Hepatocyte (in vitro differentiated cells): ENCODE results near the gene CELF4. TPM values are rescaled to one million over a fixed set of nuclear protein-coding genes. Genes with fewer than 3 reads are reported as not detected.

Experiments used
- DNase-seq: peaks from one replicate; pipeline ENCODE4 v3.0.0-alpha.2; 2016; ENCODE audit warnings: low spot score
- H2AFZ ChIP-seq: fragments of 200-600 bp; sonication (generic); 2 replicates; pipeline ENCODE4 v1.6.0; 2016; ENCODE audit warnings: antibody characterized with exemption, mild to moderate bottlenecking
- H3K27ac ChIP-seq: fragments of 200-600 bp; sonication (generic); 2 replicates; pipeline ENCODE4 v1.5.1; 2016; ENCODE audit warnings: mild to moderate bottlenecking
- H3K27me3 ChIP-seq: fragments of 200-600 bp; sonication (generic); 2 replicates; pipeline ENCODE4 v1.6.1; 2016
- H3K36me3 ChIP-seq: fragments of 200-600 bp; sonication (generic); replicated peaks from 2 replicates; pipeline ENCODE4 v1.5.1; 2016; ENCODE audit warnings: low read depth; ENCODE audit not compliant: insufficient read depth
- H3K4me1 ChIP-seq: fragments of 200-600 bp; sonication (generic); 2 replicates; pipeline ENCODE4 v1.5.1; 2016; ENCODE audit warnings: mild to moderate bottlenecking, moderate library complexity; ENCODE audit not compliant: insufficient read depth
- H3K4me2 ChIP-seq: fragments of 200-600 bp; sonication (generic); 2 replicates; pipeline ENCODE4 v1.6.0; 2016
- H3K4me3 ChIP-seq: fragments of 200-600 bp; sonication (generic); 2 replicates; pipeline ENCODE4 v1.5.1; 2016; ENCODE audit warnings: mild to moderate bottlenecking
- H3K79me2 ChIP-seq: fragments of 200-600 bp; sonication (generic); 2 replicates; pipeline ENCODE4 v1.6.0; 2017; ENCODE audit warnings: mild to moderate bottlenecking
- H3K9me2 ChIP-seq: fragments of 200-600 bp; sonication (generic); replicated peaks from 2 replicates; pipeline ENCODE4 v1.6.0; 2017; ENCODE audit warnings: mild to moderate bottlenecking; ENCODE audit not compliant: insufficient read depth
- H3K9me3 ChIP-seq: fragments of 200-600 bp; sonication (generic); 2 replicates; pipeline ENCODE4 v1.5.1; 2016; ENCODE audit warnings: low read depth, mild to moderate bottlenecking
- H4K20me1 ChIP-seq: fragments of 200-600 bp; sonication (generic); 2 replicates; pipeline ENCODE4 v1.6.0; 2016; ENCODE audit warnings: mild to moderate bottlenecking; ENCODE audit not compliant: insufficient read depth, poor library complexity, severe bottlenecking
- EZH2 ChIP-seq: fragments of 200-600 bp; sonication (generic); IDR thresholded peaks from 2 replicates; pipeline ENCODE4 v1.6.1; 2016; ENCODE audit warnings: antibody characterized with exemption, mild to moderate bottlenecking, borderline replicate concordance
- EZH2phosphoT487 ChIP-seq: fragments of 200-600 bp; sonication (generic); IDR thresholded peaks from one replicate; pipeline ENCODE4 v1.6.1; 2018; ENCODE audit warnings: antibody characterized with exemption, mild to moderate bottlenecking, low read depth, moderate library complexity; ENCODE audit not compliant: unreplicated experiment, severe bottlenecking
- whole genome bisulfite sequencing: methylation state at CpG from one replicate; pipeline ENCODE4 v1.1.6; 2016; ENCODE audit warnings: low lambda C conversion rate; ENCODE audit errors: missing lambda C conversion rate; 5-methylcytosine and 5-hydroxymethylcytosine counted together
- polyA plus RNA-seq: library from polyadenylated mRNA; unstranded; fragments of >200 nt; fragmentation: Nextera tagmentation; extraction: Ambion mirVana; gene quantifications from 2 replicates; pipeline ENCODE4 v1.2.1, GENCODE V29; 2016
- total RNA-seq: library from RNA; depleted of rRNA; stranded (reverse); fragments of >200 nt; gene quantifications from 2 replicates; pipeline ENCODE4 v1.2.3, GENCODE V29; 2014
- TF ChIP-seq, protein P1 (sequence below): fragments of 200-600 bp; sonication (generic); IDR thresholded peaks from 2 replicates; pipeline ENCODE4 v1.5.1; 2016; ENCODE audit warnings: antibody characterized with exemption, mild to moderate bottlenecking; ENCODE audit not compliant: poor library complexity

CELF4 gene
- total and polyA plus RNA-seq, 2 experiments from 2014 or later, result 1.3 to 2.9 TPM

DNA sequence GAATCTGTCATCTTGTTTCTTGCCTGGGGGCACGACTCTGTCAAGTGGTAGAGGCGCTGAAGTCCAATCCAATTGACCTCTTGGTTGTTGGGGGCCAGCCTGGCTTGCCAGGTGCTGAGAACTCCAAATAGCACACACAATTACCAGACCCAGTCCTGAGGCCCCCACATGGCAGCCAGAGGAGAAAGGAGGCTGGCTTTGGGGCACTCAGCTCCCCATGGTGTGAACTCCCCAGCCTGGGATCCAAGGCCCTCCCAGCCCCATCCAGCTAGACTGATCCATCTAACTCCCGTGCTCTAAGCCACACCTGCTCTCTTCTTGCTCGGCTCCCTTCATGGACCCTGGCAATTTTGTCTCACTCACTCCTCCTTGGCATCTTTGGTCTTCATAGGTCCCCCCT is 170.0 kb downstream of the CELF4 start:
- peaks cover 3% of the 10 kb centered on the region for H3K4me1 ChIP-seq
- TF ChIP-seq EZH2 (no peak), EZH2phosphoT487 (no peak)
- TF ChIP-seq, protein P1, sequence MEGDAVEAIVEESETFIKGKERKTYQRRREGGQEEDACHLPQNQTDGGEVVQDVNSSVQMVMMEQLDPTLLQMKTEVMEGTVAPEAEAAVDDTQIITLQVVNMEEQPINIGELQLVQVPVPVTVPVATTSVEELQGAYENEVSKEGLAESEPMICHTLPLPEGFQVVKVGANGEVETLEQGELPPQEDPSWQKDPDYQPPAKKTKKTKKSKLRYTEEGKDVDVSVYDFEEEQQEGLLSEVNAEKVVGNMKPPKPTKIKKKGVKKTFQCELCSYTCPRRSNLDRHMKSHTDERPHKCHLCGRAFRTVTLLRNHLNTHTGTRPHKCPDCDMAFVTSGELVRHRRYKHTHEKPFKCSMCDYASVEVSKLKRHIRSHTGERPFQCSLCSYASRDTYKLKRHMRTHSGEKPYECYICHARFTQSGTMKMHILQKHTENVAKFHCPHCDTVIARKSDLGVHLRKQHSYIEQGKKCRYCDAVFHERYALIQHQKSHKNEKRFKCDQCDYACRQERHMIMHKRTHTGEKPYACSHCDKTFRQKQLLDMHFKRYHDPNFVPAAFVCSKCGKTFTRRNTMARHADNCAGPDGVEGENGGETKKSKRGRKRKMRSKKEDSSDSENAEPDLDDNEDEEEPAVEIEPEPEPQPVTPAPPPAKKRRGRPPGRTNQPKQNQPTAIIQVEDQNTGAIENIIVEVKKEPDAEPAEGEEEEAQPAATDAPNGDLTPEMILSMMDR, result no peak

DNA sequence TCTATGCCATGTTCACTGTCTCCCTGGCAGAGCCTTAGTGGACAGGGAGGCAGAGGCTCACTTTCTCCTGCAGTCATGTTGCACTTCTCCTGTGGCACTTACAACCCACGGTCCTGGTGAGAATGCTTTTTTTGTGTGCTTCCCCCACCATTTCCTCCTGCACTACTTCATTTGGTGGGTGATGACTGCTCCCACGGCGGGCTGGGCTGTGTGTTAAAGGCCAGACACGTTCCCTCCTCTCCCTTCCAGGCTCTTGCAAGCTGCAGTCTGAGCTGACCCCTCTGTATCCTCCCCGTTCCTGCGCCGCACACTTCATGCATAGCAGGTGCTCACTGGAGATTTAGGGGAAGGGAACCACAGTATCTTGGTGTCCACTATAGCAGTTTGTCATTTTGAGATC is 170.5 kb downstream of the CELF4 start:
- TF ChIP-seq EZH2phosphoT487, result no peak
- no peak for TF ChIP-seq EZH2
- TF ChIP-seq, protein P1, result no peak
- DNase-seq, result no peak
- Histone ChIP-seq H3K79me2 (no peaks in the 10 kb centered on the region), H3K4me3 (no peak overlapping the region), H3K9me2 (no peaks in the 10 kb centered on the region), H4K20me1 (no peaks in the 10 kb centered on the region), H3K36me3 (no peaks in the 10 kb centered on the region), H3K4me2 (no peak overlapping the region), H2AFZ (no peak overlapping the region), H3K27me3 (peaks cover 36% of the 10 kb centered on the region), H3K4me1 (peaks cover 3% of the 10 kb centered on the region), H3K27ac (no peak overlapping the region), H3K9me3 (no peaks in the 10 kb centered on the region)
- 82% methylated on average over 7 of the region's 7 CpGs for WGBS

More for the DNA sequence above, 170.0 kb downstream of the CELF4 start:
- no peak for DNase-seq
- H4K20me1 ChIP-seq, result no peaks in the 10 kb centered on the region
- no peaks in the 10 kb centered on the region for H3K9me3 ChIP-seq
- WGBS, result 97% methylated on average over 4 of the region's 4 CpGs
- no peaks in the 10 kb centered on the region for H3K79me2 ChIP-seq
- no peak overlapping the region for H3K4me3 ChIP-seq
- H3K36me3 ChIP-seq, result no peaks in the 10 kb centered on the region
- H3K4me2 ChIP-seq, result no peak overlapping the region
- H3K27me3 ChIP-seq, result peaks cover 36% of the 10 kb centered on the region
- no peak overlapping the region for H2AFZ ChIP-seq
- H3K27ac ChIP-seq, result no peak overlapping the region
- no peaks in the 10 kb centered on the region for H3K9me2 ChIP-seq

DNA sequence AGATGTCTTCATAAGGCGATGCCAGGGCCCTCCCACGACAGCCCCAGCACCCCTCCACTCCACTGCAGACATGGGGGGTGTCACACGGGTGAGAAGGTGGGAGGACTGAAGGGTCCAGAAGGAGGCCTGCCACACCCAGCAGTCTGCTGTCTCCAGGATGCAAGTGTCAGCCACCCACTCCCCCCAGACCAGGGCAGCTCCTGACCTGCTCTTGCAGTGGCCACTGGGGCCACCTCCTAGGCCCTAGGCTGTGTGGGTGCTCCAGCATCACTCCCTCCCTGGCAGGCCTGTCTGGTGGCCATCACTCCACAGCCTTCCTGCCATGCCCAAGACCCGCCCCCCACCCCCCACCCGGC is 171.0 kb downstream of the CELF4 start:
- no peak for TF ChIP-seq EZH2phosphoT487
- TF ChIP-seq, protein P1, result no peak
- no peak for TF ChIP-seq EZH2
- peak overlapping the region; percentile 49 for H2AFZ ChIP-seq
- no peaks in the 10 kb centered on the region for H3K79me2 ChIP-seq
- peaks cover 3% of the 10 kb centered on the region for H3K4me1 ChIP-seq
- peak overlapping the region; percentile 95 for H3K4me2 ChIP-seq
- peaks cover 36% of the 10 kb centered on the region for H3K27me3 ChIP-seq
- DNase-seq, result no peak
- no peak overlapping the region for H3K27ac ChIP-seq
- no peaks in the 10 kb centered on the region for H3K9me2 ChIP-seq
- no peaks in the 10 kb centered on the region for H3K36me3 ChIP-seq
- 38% methylated on average over 3 of the region's 5 CpGs for WGBS
- no peak overlapping the region for H3K4me3 ChIP-seq
- no peaks in the 10 kb centered on the region for H3K9me3 ChIP-seq
- no peaks in the 10 kb centered on the region for H4K20me1 ChIP-seq
